ENCODE measurements around the gene LRMDA.

GRCh38 chr10:75910032-75910431 is 478.6 kb downstream of the LRMDA start:
- TF ChIP-seq, protein P1, sequence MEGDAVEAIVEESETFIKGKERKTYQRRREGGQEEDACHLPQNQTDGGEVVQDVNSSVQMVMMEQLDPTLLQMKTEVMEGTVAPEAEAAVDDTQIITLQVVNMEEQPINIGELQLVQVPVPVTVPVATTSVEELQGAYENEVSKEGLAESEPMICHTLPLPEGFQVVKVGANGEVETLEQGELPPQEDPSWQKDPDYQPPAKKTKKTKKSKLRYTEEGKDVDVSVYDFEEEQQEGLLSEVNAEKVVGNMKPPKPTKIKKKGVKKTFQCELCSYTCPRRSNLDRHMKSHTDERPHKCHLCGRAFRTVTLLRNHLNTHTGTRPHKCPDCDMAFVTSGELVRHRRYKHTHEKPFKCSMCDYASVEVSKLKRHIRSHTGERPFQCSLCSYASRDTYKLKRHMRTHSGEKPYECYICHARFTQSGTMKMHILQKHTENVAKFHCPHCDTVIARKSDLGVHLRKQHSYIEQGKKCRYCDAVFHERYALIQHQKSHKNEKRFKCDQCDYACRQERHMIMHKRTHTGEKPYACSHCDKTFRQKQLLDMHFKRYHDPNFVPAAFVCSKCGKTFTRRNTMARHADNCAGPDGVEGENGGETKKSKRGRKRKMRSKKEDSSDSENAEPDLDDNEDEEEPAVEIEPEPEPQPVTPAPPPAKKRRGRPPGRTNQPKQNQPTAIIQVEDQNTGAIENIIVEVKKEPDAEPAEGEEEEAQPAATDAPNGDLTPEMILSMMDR (conservative IDR thresholded peaks at IDR 0.05; ENCODE audit: low read length): peak; percentile 55
- no peak for TF ChIP-seq EZH2phosphoT487 (IDR thresholded peaks at IDR 0.05; ENCODE audit: borderline replicate concordance, low read depth, low read length)

All from OCI-LY7 (cell line).